H1 (cell line): ENCODE measurements around the gene GRK5. TPM values are rescaled to one million over a fixed set of nuclear protein-coding genes. Genes with fewer than 3 reads are reported as not detected.

Experiments used
- CTCF ChIA-PET: fragments of 300-600 bp; sonication (Branson Sonifier 250); formaldehyde crosslinking; loops from one replicate; lab custom pipeline; 2021; ENCODE audit not compliant: partially characterized antibody; lab: Charles Lee
- POLR2A ChIA-PET: fragments of 300-600 bp; sonication (Branson Sonifier 250); formaldehyde crosslinking; loops from one replicate; lab custom pipeline; 2021; ENCODE audit warnings: inconsistent platforms; ENCODE audit not compliant: partially characterized antibody; lab: Charles Lee
- DNase-seq, 2 experiments: peaks; one replicate each; pipeline versions ENCODE4 v3.0.0 to v3.0.0-alpha.2; 2010 to 2022; ENCODE audit warnings: low spot score in 2 of 2, low read depth in 1 of 2, mixed read lengths in 1 of 2
- FAIRE-seq: peaks from 2 replicates; lab custom pipeline; 2011; peaks lifted over from hg19 to GRCh38; lab: Jason Lieb, UNC
- H2AFZ ChIP-seq: 2 replicates; pipeline ENCODE4 v1.8.1; 2012; ENCODE audit warnings: low read length, inconsistent platforms
- H2AK5ac ChIP-seq: 2 replicates; pipeline ENCODE4 v1.6.1; 2013; ENCODE audit warnings: low read depth, low read length
- H2BK120ac ChIP-seq: replicated peaks from 2 replicates; pipeline ENCODE3; 2013; ENCODE audit warnings: low read depth, low read length, inconsistent platforms
- H2BK12ac ChIP-seq: 2 replicates; pipeline ENCODE4 v1.6.1; 2013; ENCODE audit warnings: low read depth, low read length
- H2BK15ac ChIP-seq: 2 replicates; pipeline ENCODE4 v1.6.1; 2013; ENCODE audit warnings: low read length
- H2BK20ac ChIP-seq: 2 replicates; pipeline ENCODE4 v1.6.1; 2013; ENCODE audit warnings: low read length
- H2BK5ac ChIP-seq: 2 replicates; pipeline ENCODE4 v1.6.1; 2013; ENCODE audit warnings: low read depth, low read length
- H3K14ac ChIP-seq: 2 replicates; pipeline ENCODE4 v1.6.1; 2013; ENCODE audit warnings: inconsistent platforms; ENCODE audit not compliant: insufficient read length
- H3K18ac ChIP-seq: 2 replicates; pipeline ENCODE4 v1.6.1; 2013; ENCODE audit warnings: low read length; ENCODE audit errors: extremely low read depth
- H3K23ac ChIP-seq: 2 replicates; pipeline ENCODE4 v1.6.1; 2013; ENCODE audit warnings: inconsistent platforms; ENCODE audit not compliant: insufficient read length
- H3K23me2 ChIP-seq: 2 replicates; pipeline ENCODE4 v1.6.1; 2013; ENCODE audit warnings: low read depth, low read length
- H3K27ac ChIP-seq: 2 replicates; pipeline ENCODE4 v1.6.1; 2011; ENCODE audit warnings: low read depth, low read length, inconsistent platforms
- H3K27me3 ChIP-seq, 4 experiments: replicated peaks in 1 of 4; 1 replicate in 1 of 4; 2 replicates in 3 of 4; pipeline versions ENCODE4 v1.6.1 to v1.8.1; 2011 to 2013; ENCODE audit warnings: low read length in 3 of 4, mild to moderate bottlenecking in 3 of 4, inconsistent platforms in 2 of 4, mixed read lengths in 2 of 4, moderate library complexity in 1 of 4; ENCODE audit not compliant: control insufficient read depth in 3 of 4, insufficient read depth in 3 of 4; ENCODE audit errors: extremely low read depth in 1 of 4
- H3K36me3 ChIP-seq, 4 experiments: 2 replicates each; pipeline versions ENCODE4 v1.6.1 to v1.8.1; 2011 to 2013; ENCODE audit warnings: mild to moderate bottlenecking in 4 of 4, low read length in 3 of 4, moderate library complexity in 2 of 4, control low read depth in 1 of 4, inconsistent platforms in 1 of 4; ENCODE audit not compliant: insufficient read depth in 4 of 4, control insufficient read depth in 2 of 4
- H3K4ac ChIP-seq: replicated peaks from 2 replicates; pipeline ENCODE3; 2013; ENCODE audit warnings: low read length, low read depth, mixed read lengths, inconsistent platforms; ENCODE audit not compliant: insufficient read length
- H3K4me1 ChIP-seq, 4 experiments: replicated peaks in 1 of 4; 1 replicate in 1 of 4; 2 replicates in 3 of 4; pipeline versions ENCODE4 v1.6.1 to v1.8.1; 2011 to 2013; ENCODE audit warnings: low read length in 3 of 4, inconsistent platforms in 2 of 4, mixed read lengths in 1 of 4; ENCODE audit not compliant: insufficient read depth in 4 of 4, control insufficient read depth in 3 of 4
- H3K4me2 ChIP-seq, 2 experiments: 2 replicates each; pipeline versions ENCODE4 v1.6.1 to v1.8.1; 2011 to 2013; ENCODE audit warnings: low read depth in 2 of 2, low read length in 2 of 2, control low read depth in 1 of 2, inconsistent platforms in 1 of 2, mild to moderate bottlenecking in 1 of 2; ENCODE audit not compliant: insufficient read depth in 1 of 2
- H3K4me3 ChIP-seq, 4 experiments: fragments of 200-600, 300-600 bp in 1 of 4; sonication (generic), shearing (Covaris generic), sonication (Bioruptor Twin) in 1 of 4; 2 replicates each; pipeline versions ENCODE4 v1.5.1 to v1.8.1; 2011 to 2016; ENCODE audit warnings: low read length in 4 of 4, low read depth in 3 of 4, control low read depth in 2 of 4, inconsistent platforms in 2 of 4, mild to moderate bottlenecking in 2 of 4, mixed read lengths in 1 of 4, moderate library complexity in 1 of 4; ENCODE audit not compliant: insufficient read depth in 2 of 4; ENCODE audit errors: extremely low read depth in 1 of 4
- H3K56ac ChIP-seq: replicated peaks from 2 replicates; pipeline ENCODE3; 2013; ENCODE audit warnings: low read depth, mild to moderate bottlenecking, mixed read lengths, low read length, inconsistent platforms; ENCODE audit not compliant: insufficient read length
- H3K79me1 ChIP-seq: 2 replicates; pipeline ENCODE4 v1.6.1; 2013; ENCODE audit warnings: low read depth, low read length, control low read depth
- H3K79me2 ChIP-seq, 2 experiments: 2 replicates each; pipeline versions ENCODE4 v1.6.1 to v1.8.1; 2012 to 2013; ENCODE audit warnings: low read length in 2 of 2, mild to moderate bottlenecking in 2 of 2, inconsistent platforms in 1 of 2; ENCODE audit not compliant: insufficient read depth in 2 of 2, control insufficient read depth in 1 of 2
- H3K9ac ChIP-seq, 4 experiments: replicated peaks in 1 of 4; 1 replicate in 1 of 4; 2 replicates in 3 of 4; pipeline versions ENCODE4 v1.6.1 to v1.8.1; 2011 to 2013; ENCODE audit warnings: low read depth in 3 of 4, low read length in 3 of 4, control low read depth in 2 of 4, mild to moderate bottlenecking in 2 of 4, moderate library complexity in 2 of 4, inconsistent platforms in 1 of 4; ENCODE audit errors: extremely low read depth in 1 of 4
- H3K9me3 ChIP-seq, 2 experiments: 2 replicates each; pipeline versions ENCODE4 v1.6.1 to v1.8.1; 2012 to 2013; ENCODE audit warnings: mild to moderate bottlenecking in 2 of 2, moderate library complexity in 2 of 2, control low read depth in 1 of 2, inconsistent platforms in 1 of 2, low read depth in 1 of 2, low read length in 1 of 2, mixed read lengths in 1 of 2; ENCODE audit not compliant: insufficient read depth in 2 of 2
- H4K20me1 ChIP-seq, 2 experiments: replicated peaks in 1 of 2; 2 replicates each; pipeline versions ENCODE3 to v1.8.1; 2011 to 2013; ENCODE audit warnings: inconsistent platforms in 2 of 2, low read length in 2 of 2, mild to moderate bottlenecking in 1 of 2; ENCODE audit not compliant: insufficient read depth in 2 of 2, control insufficient read depth in 1 of 2
- H4K5ac ChIP-seq: 2 replicates; pipeline ENCODE4 v1.6.1; 2013; ENCODE audit warnings: low read length, low read depth, mixed read lengths, inconsistent platforms; ENCODE audit not compliant: insufficient read length
- H4K8ac ChIP-seq: 2 replicates; pipeline ENCODE4 v1.8.0; 2013; ENCODE audit warnings: mild to moderate bottlenecking, moderate library complexity, low read length, inconsistent platforms; ENCODE audit not compliant: insufficient read depth; ENCODE audit errors: extremely low read depth
- H4K91ac ChIP-seq: replicated peaks from 2 replicates; pipeline ENCODE3; 2013; ENCODE audit warnings: low read length, mixed read lengths, inconsistent platforms; ENCODE audit not compliant: insufficient read length
- ASH2L ChIP-seq: fragments of 200-600, 300-600 bp; sonication (generic); IDR thresholded peaks from one replicate; pipeline ENCODE4 v1.7.1; 2017; ENCODE audit warnings: low read length
- CBX5 ChIP-seq: fragments of 300-800, 300-1000 bp; sonication (generic); IDR thresholded peaks from 2 replicates; pipeline ENCODE4 v1.7.1; 2016; ENCODE audit warnings: antibody characterized with exemption, low read length, low read depth
- HDAC6 ChIP-seq: IDR thresholded peaks from one replicate; pipeline ENCODE4 v1.7.1; 2012; ENCODE audit warnings: low read depth, mild to moderate bottlenecking, inconsistent platforms, low read length, moderate library complexity
- POLR2A ChIP-seq, 2 experiments: IDR thresholded peaks; 1 replicate in 1 of 2; 2 replicates in 1 of 2; pipeline ENCODE4 v1.6.1; 2011; ENCODE audit warnings: low read depth in 2 of 2, low read length in 2 of 2, mild to moderate bottlenecking in 2 of 2; ENCODE audit errors: control extremely low read depth in 1 of 2
- SIN3A ChIP-seq, 2 experiments: IDR thresholded peaks in 1 of 2; conservative IDR thresholded peaks in 1 of 2; 2 replicates each; pipeline ENCODE4 v1.6.1; 2011 to 2012; ENCODE audit warnings: low read length in 2 of 2, improper control_type of control experiment in 1 of 2, low read depth in 1 of 2, mild to moderate bottlenecking in 1 of 2
- ZNF274 ChIP-seq: IDR thresholded peaks from 2 replicates; pipeline ENCODE4 v1.7.0; 2012; ENCODE audit warnings: low read length, borderline replicate concordance; ENCODE audit errors: extremely low read depth
- WGBS, 2 experiments: shearing (Covaris generic) in 1 of 2; methylation state at CpG; one replicate each; pipeline versions ENCODE4 v1.1.6 to v1.1.7; 2013 to 2015; ENCODE audit warnings: low lambda C conversion rate in 2 of 2, mixed read lengths in 2 of 2, inconsistent platforms in 1 of 2, low coverage in 1 of 2, missing lambda C conversion rate in 1 of 2; ENCODE audit not compliant: insufficient replicate concordance in 2 of 2, insufficient coverage in 1 of 2, insufficient read length in 1 of 2; ENCODE audit errors: extremely low coverage in 1 of 2, missing lambda C conversion rate in 1 of 2; 5-methylcytosine and 5-hydroxymethylcytosine counted together
- polyA plus RNA-seq, 7 experiments: library from polyadenylated mRNA; depleted of rRNA in 3 of 7; stranded (reverse) in 5 of 7; unstranded in 2 of 7; fragments of >200 nt in 5 of 7; fragments of 200-250 nt in 2 of 7; gene quantifications; 1 replicate in 5 of 7; 2 replicates in 1 of 7; 4 replicates in 1 of 7; pipeline versions ENCODE4 v1.2.1 to v1.2.3, GENCODE V29; 2011 to 2013; ENCODE audit warnings: missing spikeins in 2 of 7, mixed read lengths in 2 of 7
- total RNA-seq: library from RNA; stranded (reverse); fragmentation: NEBNext Ultra II Directional; extraction: Animal tissue kit (Norgen Biotek cat#: 25700); gene quantifications from 2 replicates; pipeline ENCODE4 v1.2.1, GENCODE V29; 2021

Gene GRK5
- total and polyA plus RNA-seq, 2 of the 8 experiments (the other 6 are each of a cell fraction or from before 2014, with no cell fraction given) = 0.54 to 2.5 TPM

DNA sequence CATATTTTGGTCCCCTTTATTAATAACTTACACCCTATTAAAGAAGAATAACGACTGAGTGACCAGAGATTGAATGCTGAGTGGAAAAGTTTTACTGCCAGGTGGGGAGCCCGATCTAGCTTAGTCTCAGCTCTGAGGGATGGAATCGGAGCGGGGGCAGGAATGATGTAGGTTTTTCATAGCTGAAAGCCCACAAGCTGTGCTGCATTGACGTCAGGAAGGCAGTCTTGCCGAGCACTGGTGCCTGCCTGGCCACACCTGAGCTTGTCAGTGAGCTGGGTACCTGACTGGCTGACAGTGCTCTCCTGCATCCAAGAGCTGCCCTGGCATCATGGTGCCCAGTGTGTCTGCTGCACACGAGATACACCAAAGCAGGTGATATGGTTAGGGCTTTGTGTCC, 34.8 kb downstream of the GRK5 start:
- FAIRE-seq = no peak
- TF ChIP-seq HDAC6 (no peak), SIN3A (conservative IDR thresholded peaks at IDR 0.05 in 1 of 2, IDR thresholded peaks at IDR 0.05 in 1 of 2; ENCODE audit: low read depth in 1 of 2, low read length in 2 of 2) (no peak), CBX5 (no peak), ASH2L (no peak), ZNF274 (no peak), POLR2A (IDR thresholded peaks at IDR 0.05; ENCODE audit: control extremely low read depth in 1 of 2, low read depth in 2 of 2, low read length in 2 of 2) (no peak)

More for the DNA sequence above, 34.8 kb downstream of the GRK5 start:
- no peak overlapping the region for H3K27ac ChIP-seq
- no peak overlapping the region for H2BK15ac ChIP-seq
- no peak overlapping the region for H4K5ac ChIP-seq
- H4K20me1 ChIP-seq = peaks cover 0 to 2% of the 10 kb centered on the region in 2 experiments
- H3K27me3 ChIP-seq = no peaks in the 10 kb centered on the region
- H3K4me3 ChIP-seq = no peak overlapping the region
- H3K23me2 ChIP-seq = no peaks in the 10 kb centered on the region
- H3K36me3 ChIP-seq = no peaks in the 10 kb centered on the region; a peak in 1 of 8 replicates
- H3K79me1 ChIP-seq = no peaks in the 10 kb centered on the region
- H3K9ac ChIP-seq = no peak overlapping the region
- H3K18ac ChIP-seq = no peak overlapping the region; the same call in 1 of the 2 replicates
- no peak overlapping the region for H3K23ac ChIP-seq
- H3K4me1 ChIP-seq = peaks cover 2 to 13% (median 6%) of the 10 kb centered on the region in 4 experiments; a peak in 4 of 7 replicates
- no peak overlapping the region for H2AFZ ChIP-seq
- CTCF ChIA-PET = interaction anchor here (0.9 to 2.2 kb wide), 10 partner anchors 9 to 177 kb away, joined by 3 to 7 read pairs (median 4); partner anchors contain the start of gene GRK5
- no peak overlapping the region for H3K14ac ChIP-seq
- H2BK120ac ChIP-seq = no peak overlapping the region
- no peaks in the 10 kb centered on the region for H3K9me3 ChIP-seq
- no peak overlapping the region for H4K91ac ChIP-seq
- H2BK12ac ChIP-seq = 0 out of 2 replicates have a peak overlapping the region, but pooled peaks have one; percentile 29
- no peak overlapping the region for H3K56ac ChIP-seq
- H2BK5ac ChIP-seq = no peak overlapping the region
- POLR2A ChIA-PET = interaction anchor here (1.0 kb wide), 1 partner anchor 30 kb away, joined by 4 read pairs; no protein-coding TSS in a partner anchor
- no peaks in the 10 kb centered on the region for H3K79me2 ChIP-seq
- H3K4ac ChIP-seq = no peak overlapping the region
- no peak overlapping the region for H4K8ac ChIP-seq
- 63% methylated on average over 7 of the region's 7 CpGs; no CpG with 5 or more reads in 1 of the 2 experiments for WGBS, 2 experiments
- no peak overlapping the region for H2BK20ac ChIP-seq
- no peak overlapping the region for H3K4me2 ChIP-seq
- DNase-seq = no peak
- no peak overlapping the region for H2AK5ac ChIP-seq
